ENCODE data around the gene SASH1. TPM values are rescaled to one million over a fixed set of nuclear protein-coding genes. Genes with fewer than 3 reads are reported as not detected.
A peak's percentile ranks its signal among the peaks of the same experiment; 100 is the strongest.

Gene SASH1
- total RNA-seq, 1 experiment from 2014 or later, result 12.3 TPM

GRCh38 chr6:148556410-148556809 is 213.8 kb downstream of the SASH1 start:
- H3K27ac Mint-ChIP-seq (ENCODE audit: unreplicated experiment), result no peak overlapping the region
- no TSS peak for BruUV-seq (replicated peaks)
- intact Hi-C loops (cut with micrococcal nuclease; ENCODE audit: unreplicated experiment), result loop anchor here (5.0 kb wide), 1 partner anchor 391 kb away; no protein-coding TSS in a partner anchor
- no peak for DNase-seq
- no peaks in the 10 kb centered on the region for H3K36me3 Mint-ChIP-seq (ENCODE audit: insufficient read depth, unreplicated experiment)
- H3K4me3 Mint-ChIP-seq (ENCODE audit: low read depth, unreplicated experiment), result no peak overlapping the region
- H3K9me3 Mint-ChIP-seq (ENCODE audit: low read depth, unreplicated experiment), result peaks cover 4% of the 10 kb centered on the region
- H3K4me1 Mint-ChIP-seq (ENCODE audit: low read depth, unreplicated experiment), result no peaks in the 10 kb centered on the region
- CTCF ChIA-PET, result no interaction called here
- no peak for TF ChIP-seq CTCF (IDR thresholded peaks at IDR 0.05; ENCODE audit: unreplicated experiment)
- no peaks in the 10 kb centered on the region for H3K27me3 Mint-ChIP-seq (ENCODE audit: unreplicated experiment)

- CTCF ChIA-PET, result no interaction called here
- Mint-ChIP-seq H3K9me3 (ENCODE audit: low read depth, unreplicated experiment) (peaks cover 4% of the 10 kb centered on the region), H3K27me3 (ENCODE audit: unreplicated experiment) (no peaks in the 10 kb centered on the region), H3K4me3 (ENCODE audit: low read depth, unreplicated experiment) (no peak overlapping the region), H3K36me3 (ENCODE audit: insufficient read depth, unreplicated experiment) (no peaks in the 10 kb centered on the region), H3K4me1 (ENCODE audit: low read depth, unreplicated experiment) (no peaks in the 10 kb centered on the region), H3K27ac (ENCODE audit: unreplicated experiment) (no peak overlapping the region)
- intact Hi-C loops (cut with micrococcal nuclease; ENCODE audit: unreplicated experiment), result loop anchor here (5.0 kb wide), 1 partner anchor 389 kb away; no protein-coding TSS in a partner anchor
- no TSS peak for BruUV-seq (replicated peaks)
- TF ChIP-seq CTCF (IDR thresholded peaks at IDR 0.05; ENCODE audit: unreplicated experiment), result no peak
- DNase-seq, result no peak
Observed at GRCh38 chr6:148557796-148558321, 215.2 kb downstream of the SASH1 start.

- no peaks in the 10 kb centered on the region for H3K4me1 Mint-ChIP-seq (ENCODE audit: low read depth, unreplicated experiment)
- H3K27ac Mint-ChIP-seq (ENCODE audit: unreplicated experiment), result no peak overlapping the region
- CTCF ChIA-PET, result interaction anchor here (0.6 to 1.0 kb wide), 2 partner anchors 18 to 397 kb away, joined by 3 to 8 read pairs; no protein-coding TSS in a partner anchor
- intact Hi-C loops (cut with micrococcal nuclease; ENCODE audit: unreplicated experiment), result loop anchor here (5.0 kb wide), 1 partner anchor 387 kb away; no protein-coding TSS in a partner anchor
- no peaks in the 10 kb centered on the region for H3K9me3 Mint-ChIP-seq (ENCODE audit: low read depth, unreplicated experiment)
- DNase-seq, result peak; percentile 79
- H3K27me3 Mint-ChIP-seq (ENCODE audit: unreplicated experiment), result no peaks in the 10 kb centered on the region
- peak overlapping the region; percentile 58 for H3K4me3 Mint-ChIP-seq (ENCODE audit: low read depth, unreplicated experiment)
- BruUV-seq (replicated peaks), result no TSS peak
- no peaks in the 10 kb centered on the region for H3K36me3 Mint-ChIP-seq (ENCODE audit: insufficient read depth, unreplicated experiment)
- TF ChIP-seq CTCF (IDR thresholded peaks at IDR 0.05; ENCODE audit: unreplicated experiment), result peak; percentile 81
Observed at GRCh38 chr6:148559848-148560433, 217.3 kb downstream of the SASH1 start.

- DNase-seq, result no peak
- intact Hi-C loops (cut with micrococcal nuclease; ENCODE audit: unreplicated experiment), result no loop called here
- H3K36me3 Mint-ChIP-seq (ENCODE audit: insufficient read depth, unreplicated experiment), result no peaks in the 10 kb centered on the region
- H3K27me3 Mint-ChIP-seq (ENCODE audit: unreplicated experiment), result no peaks in the 10 kb centered on the region
- TF ChIP-seq CTCF (IDR thresholded peaks at IDR 0.05; ENCODE audit: unreplicated experiment), result no peak
- H3K4me3 Mint-ChIP-seq (ENCODE audit: low read depth, unreplicated experiment), result no peak overlapping the region
- no peak overlapping the region for H3K27ac Mint-ChIP-seq (ENCODE audit: unreplicated experiment)
- BruUV-seq (replicated peaks), result no TSS peak
- CTCF ChIA-PET, result no interaction called here
- H3K9me3 Mint-ChIP-seq (ENCODE audit: low read depth, unreplicated experiment), result no peaks in the 10 kb centered on the region
- H3K4me1 Mint-ChIP-seq (ENCODE audit: low read depth, unreplicated experiment), result peaks cover 12% of the 10 kb centered on the region
Observed at GRCh38 chr6:148561629-148562028, 219.0 kb downstream of the SASH1 start.

All from Calu3 (cell line).